Muscle layer of duodenum (tissue), 2 donors: ENCODE data around the gene TRIM62.
"Not testable (repeated sequence)": the region's sequence is repeated elsewhere in the genome, so short reads cannot be mapped to it uniquely, and the experiment has no call there.

Experiments
- H3K27ac ChIP-seq: one replicate; pipeline ENCODE4 v1.7.0; 2013; ENCODE audit warnings: mild to moderate bottlenecking, low read length
- H3K27me3 ChIP-seq: one replicate; pipeline ENCODE4 v1.7.0; 2013; ENCODE audit warnings: low read depth, mild to moderate bottlenecking, control low read depth, low read length
- H3K36me3 ChIP-seq, 2 donors: one replicate each; pipeline ENCODE4 v1.7.0; 2013; ENCODE audit warnings: low read length in 2 of 2, control low read depth in 1 of 2, mild to moderate bottlenecking in 1 of 2; ENCODE audit not compliant: insufficient read depth in 2 of 2, control insufficient read depth in 1 of 2
- H3K4me1 ChIP-seq, 2 donors: one replicate each; pipeline ENCODE4 v1.7.0; 2013; ENCODE audit warnings: low read length in 2 of 2, mild to moderate bottlenecking in 2 of 2, control low read depth in 1 of 2, moderate library complexity in 1 of 2; ENCODE audit not compliant: insufficient read depth in 2 of 2, control insufficient read depth in 1 of 2
- H3K4me3 ChIP-seq, 2 donors: one replicate each; pipeline ENCODE4 v1.7.0; 2013; ENCODE audit warnings: low read length in 2 of 2, low read depth in 1 of 2, mild to moderate bottlenecking in 1 of 2
- H3K9me3 ChIP-seq, 2 donors: one replicate each; pipeline ENCODE4 v1.7.0; 2013; ENCODE audit warnings: low read length in 2 of 2, control low read depth in 1 of 2, mild to moderate bottlenecking in 1 of 2; ENCODE audit not compliant: control insufficient read depth in 1 of 2
- donor health status: healthy.

The TRIM62 gene

GRCh38 chr1:33118274-33118673 is 63.6 kb downstream of the TRIM62 start:
- H3K9me3 ChIP-seq = no peaks in the 10 kb centered on the region
- H3K4me3 ChIP-seq = no peak overlapping the region
- H3K27me3 ChIP-seq = no peaks in the 10 kb centered on the region
- H3K36me3 ChIP-seq = no peaks in the 10 kb centered on the region
- H3K4me1 ChIP-seq = no peaks in the 10 kb centered on the region
- H3K27ac ChIP-seq = no peak overlapping the region

GRCh38 chr1:33117440-33118085 is 64.3 kb downstream of the TRIM62 start:
- Histone ChIP-seq H3K36me3 (no peaks in the 10 kb centered on the region), H3K4me1 (no peaks in the 10 kb centered on the region), H3K4me3 (no peak overlapping the region), H3K27ac (no peak overlapping the region), H3K9me3 (no peaks in the 10 kb centered on the region), H3K27me3 (no peaks in the 10 kb centered on the region)

GRCh38 chr1:33111965-33112364 is 69.9 kb downstream of the TRIM62 start:
- H3K27me3 ChIP-seq = no peaks in the 10 kb centered on the region
- H3K27ac ChIP-seq = no peak overlapping the region
- no peaks in the 10 kb centered on the region for H3K4me1 ChIP-seq
- no peaks in the 10 kb centered on the region for H3K36me3 ChIP-seq
- peaks cover 0 to 4% of the 10 kb centered on the region in 2 donors for H3K9me3 ChIP-seq
- H3K4me3 ChIP-seq = no peak overlapping the region

- Histone ChIP-seq H3K9me3 (peaks cover 0 to 4% of the 10 kb centered on the region in 2 donors), H3K27ac (no peak overlapping the region), H3K27me3 (no peaks in the 10 kb centered on the region), H3K4me3 (no peak overlapping the region), H3K36me3 (no peaks in the 10 kb centered on the region), H3K4me1 (no peaks in the 10 kb centered on the region)
Observed at GRCh38 chr1:33110477-33110876, 71.4 kb downstream of the TRIM62 start.

GRCh38 chr1:33100119-33100415 is 81.8 kb downstream of the TRIM62 start:
- not testable (repeated sequence) for H3K4me3 ChIP-seq, H3K27ac ChIP-seq, H3K4me1 ChIP-seq, H3K9me3 ChIP-seq, H3K27me3 ChIP-seq
- peaks cover 0 to 23% of the 10 kb centered on the region in 2 donors for H3K36me3 ChIP-seq

GRCh38 chr1:33099290-33100118 is 82.3 kb downstream of the TRIM62 start:
- H3K36me3 ChIP-seq = peaks cover 0 to 23% of the 10 kb centered on the region in 2 donors
- H3K27me3 ChIP-seq = no peaks in the 10 kb centered on the region
- H3K4me1 ChIP-seq = no peaks in the 10 kb centered on the region
- H3K9me3 ChIP-seq = no peaks in the 10 kb centered on the region
- H3K4me3 ChIP-seq = no peak overlapping the region
- H3K27ac ChIP-seq = no peak overlapping the region

GRCh38 chr1:33098371-33098770 is 83.5 kb downstream of the TRIM62 start:
- no peaks in the 10 kb centered on the region for H3K9me3 ChIP-seq
- H3K27ac ChIP-seq = no peak overlapping the region
- H3K36me3 ChIP-seq = peaks cover 0 to 20% of the 10 kb centered on the region in 2 donors

GRCh38 chr1:33097762-33098161 is 84.1 kb downstream of the TRIM62 start:
- Histone ChIP-seq H3K36me3 (peaks cover 0 to 15% of the 10 kb centered on the region in 2 donors), H3K27ac (no peak overlapping the region), H3K4me1 (no peaks in the 10 kb centered on the region), H3K27me3 (no peaks in the 10 kb centered on the region), H3K4me3 (no peak overlapping the region), H3K9me3 (no peaks in the 10 kb centered on the region)

More at GRCh38 chr1:33098371-33098770, 83.5 kb downstream of the TRIM62 start:
- H3K4me3 ChIP-seq = no peak overlapping the region
- H3K4me1 ChIP-seq = no peaks in the 10 kb centered on the region
- no peaks in the 10 kb centered on the region for H3K27me3 ChIP-seq

- no peak overlapping the region for H3K27ac ChIP-seq
- no peaks in the 10 kb centered on the region for H3K27me3 ChIP-seq
- H3K36me3 ChIP-seq = peaks cover 0 to 11% of the 10 kb centered on the region in 2 donors
- no peak overlapping the region for H3K4me3 ChIP-seq
- H3K9me3 ChIP-seq = no peaks in the 10 kb centered on the region
- no peaks in the 10 kb centered on the region for H3K4me1 ChIP-seq
Observed at GRCh38 chr1:33097137-33097611, 84.7 kb downstream of the TRIM62 start.

GRCh38 chr1:33096363-33097005 is 85.4 kb downstream of the TRIM62 start:
- Histone ChIP-seq H3K27me3 (no peaks in the 10 kb centered on the region), H3K4me3 (no peak overlapping the region), H3K27ac (no peak overlapping the region), H3K4me1 (no peaks in the 10 kb centered on the region), H3K9me3 (no peaks in the 10 kb centered on the region), H3K36me3 (peaks cover 0 to 6% of the 10 kb centered on the region in 2 donors)
